ENCODE data around the gene KLHL10. TPM values are rescaled to one million over a fixed set of nuclear protein-coding genes. Genes with fewer than 3 reads are reported as not detected.

KLHL10 gene
- total and polyA plus RNA-seq, 4 donors, result 0.03 to 0.17 (median 0.07) TPM; not detected in 1

GRCh38 chr17:41797377-41797776, 40.2 kb upstream of the KLHL10 start:
- H3K4me1 ChIP-seq (ENCODE audit: control insufficient read depth in 4 of 4, insufficient read depth in 4 of 4, low read length in 3 of 4), result peaks cover 0 to 9% (median 3%) of the 10 kb centered on the region in 4 donors
- no peak for DNase-seq (ENCODE audit: low spot score)

More at GRCh38 chr17:41797377-41797776, 40.2 kb upstream of the KLHL10 start:
- Histone ChIP-seq H3K9me3 (ENCODE audit: control insufficient read depth in 4 of 4, low read length in 3 of 4) (no peaks in the 10 kb centered on the region), H3K36me3 (ENCODE audit: control insufficient read depth in 4 of 4, insufficient read depth in 3 of 4, low read depth in 1 of 4, low read length in 3 of 4) (no peaks in the 10 kb centered on the region), H3K27ac (ENCODE audit: low read depth in 1 of 2, low read length in 2 of 2) (no peak overlapping the region), H3K9ac (ENCODE audit: low read depth in 1 of 2, low read length in 2 of 2) (no peak overlapping the region), H3K27me3 (ENCODE audit: control insufficient read depth in 4 of 4, insufficient read depth in 4 of 4, low read length in 3 of 4) (no peaks in the 10 kb centered on the region), H3K4me3 (ENCODE audit: low read depth in 1 of 3, low read length in 3 of 3) (no peak overlapping the region)
- TF ChIP-seq YY1 (IDR thresholded peaks at IDR 0.05) (no peak), HNF4G (IDR thresholded peaks at IDR 0.05) (no peak), EGR1 (IDR thresholded peaks at IDR 0.05; ENCODE audit: low read depth in 2 of 2) (no peak), REST (IDR thresholded peaks at IDR 0.05) (no peak), RAD21 (IDR thresholded peaks at IDR 0.05) (no peak), TAF1 (conservative IDR thresholded peaks at IDR 0.05) (no peak), NR2F2 (IDR thresholded peaks at IDR 0.05) (no peak), RXRA (IDR thresholded peaks at IDR 0.05) (no peak), JUND (IDR thresholded peaks at IDR 0.05) (no peak), HNF4A (conservative IDR thresholded peaks at IDR 0.05) (no peak), ATF3 (IDR thresholded peaks at IDR 0.05) (no peak)
- TF ChIP-seq, protein P1, sequence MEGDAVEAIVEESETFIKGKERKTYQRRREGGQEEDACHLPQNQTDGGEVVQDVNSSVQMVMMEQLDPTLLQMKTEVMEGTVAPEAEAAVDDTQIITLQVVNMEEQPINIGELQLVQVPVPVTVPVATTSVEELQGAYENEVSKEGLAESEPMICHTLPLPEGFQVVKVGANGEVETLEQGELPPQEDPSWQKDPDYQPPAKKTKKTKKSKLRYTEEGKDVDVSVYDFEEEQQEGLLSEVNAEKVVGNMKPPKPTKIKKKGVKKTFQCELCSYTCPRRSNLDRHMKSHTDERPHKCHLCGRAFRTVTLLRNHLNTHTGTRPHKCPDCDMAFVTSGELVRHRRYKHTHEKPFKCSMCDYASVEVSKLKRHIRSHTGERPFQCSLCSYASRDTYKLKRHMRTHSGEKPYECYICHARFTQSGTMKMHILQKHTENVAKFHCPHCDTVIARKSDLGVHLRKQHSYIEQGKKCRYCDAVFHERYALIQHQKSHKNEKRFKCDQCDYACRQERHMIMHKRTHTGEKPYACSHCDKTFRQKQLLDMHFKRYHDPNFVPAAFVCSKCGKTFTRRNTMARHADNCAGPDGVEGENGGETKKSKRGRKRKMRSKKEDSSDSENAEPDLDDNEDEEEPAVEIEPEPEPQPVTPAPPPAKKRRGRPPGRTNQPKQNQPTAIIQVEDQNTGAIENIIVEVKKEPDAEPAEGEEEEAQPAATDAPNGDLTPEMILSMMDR (IDR thresholded peaks at IDR 0.05; ENCODE audit: low read depth, low read length, missing input control), result no peak
- TF ChIP-seq, protein P2, sequence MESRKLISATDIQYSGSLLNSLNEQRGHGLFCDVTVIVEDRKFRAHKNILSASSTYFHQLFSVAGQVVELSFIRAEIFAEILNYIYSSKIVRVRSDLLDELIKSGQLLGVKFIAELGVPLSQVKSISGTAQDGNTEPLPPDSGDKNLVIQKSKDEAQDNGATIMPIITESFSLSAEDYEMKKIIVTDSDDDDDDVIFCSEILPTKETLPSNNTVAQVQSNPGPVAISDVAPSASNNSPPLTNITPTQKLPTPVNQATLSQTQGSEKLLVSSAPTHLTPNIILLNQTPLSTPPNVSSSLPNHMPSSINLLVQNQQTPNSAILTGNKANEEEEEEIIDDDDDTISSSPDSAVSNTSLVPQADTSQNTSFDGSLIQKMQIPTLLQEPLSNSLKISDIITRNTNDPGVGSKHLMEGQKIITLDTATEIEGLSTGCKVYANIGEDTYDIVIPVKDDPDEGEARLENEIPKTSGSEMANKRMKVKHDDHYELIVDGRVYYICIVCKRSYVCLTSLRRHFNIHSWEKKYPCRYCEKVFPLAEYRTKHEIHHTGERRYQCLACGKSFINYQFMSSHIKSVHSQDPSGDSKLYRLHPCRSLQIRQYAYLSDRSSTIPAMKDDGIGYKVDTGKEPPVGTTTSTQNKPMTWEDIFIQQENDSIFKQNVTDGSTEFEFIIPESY (IDR thresholded peaks at IDR 0.05), result no peak
- 97% methylated on average over 3 of the region's 3 CpGs for WGBS

All from liver (tissue), 9 donors.